ENCODE measurements around the gene CBY1. TPM values are rescaled to one million over a fixed set of nuclear protein-coding genes. Genes with fewer than 3 reads are reported as not detected.
A peak's percentile ranks its signal among the peaks of the same experiment; 100 is the strongest.

Gene CBY1
- total RNA-seq, 6 donors from 2014 or later = 15.8 to 30.3 (median 23.5) TPM

DNA sequence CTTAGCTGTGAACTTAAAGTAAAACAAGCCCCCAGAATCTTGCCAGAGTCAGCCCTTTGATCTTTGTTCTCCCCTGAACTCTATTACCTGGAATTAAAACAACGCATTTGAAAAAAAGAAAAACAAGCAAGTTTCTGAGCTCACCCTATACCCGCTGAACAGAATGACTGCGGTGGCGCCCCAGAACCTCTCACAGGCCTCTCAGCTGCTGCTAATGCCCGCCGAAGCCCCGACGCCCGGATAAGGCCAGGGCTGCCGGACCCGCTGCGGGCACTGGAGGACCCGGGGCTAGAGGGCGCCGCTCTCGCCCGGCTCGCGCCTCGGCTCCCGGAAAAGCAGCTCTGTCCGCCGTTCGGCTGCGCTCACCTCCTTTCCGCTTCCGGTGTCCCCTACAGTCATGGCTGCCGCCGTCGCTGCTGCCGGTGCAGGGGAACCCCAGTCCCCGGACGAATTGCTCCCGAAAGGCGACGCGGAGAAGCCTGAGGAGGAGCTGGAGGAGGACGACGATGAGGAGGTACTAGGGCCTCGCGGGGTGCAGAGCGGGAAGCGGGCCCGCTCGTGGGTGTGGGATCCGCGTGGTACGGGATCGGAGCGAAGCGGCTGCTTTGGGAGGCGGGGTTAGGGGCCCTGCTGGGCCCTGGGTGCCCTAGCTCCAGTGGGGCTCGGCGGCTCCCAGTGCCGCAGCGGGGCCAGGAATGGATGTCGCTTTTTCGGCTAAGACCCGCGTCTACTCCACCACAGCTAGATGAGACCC is 25.3 kb downstream of the CBY1 start, which contains the start of gene TOMM22:
Gene TOMM22, plus strand, starts transcription at position 376 of the 754 bp plus-strand sequence. Its CDS starts 22 bp downstream, at position 398.
- 0 to 1% methylated on average over 14 to 47 of the region's 60 CpGs for WGBS, 2 donors
- Histone ChIP-seq H3K27ac (peak within 1 kb of the TSS; percentile 73 to 86 (median 78)), H3K9me3 (no peaks in the 10 kb centered on the region), H3K4me3 (peak within 1 kb of the TSS; percentile 68 to 100 (median 92)), H3K27me3 (no peaks in the 10 kb centered on the region), H3K4me1 (peaks cover 9 to 20% (median 16%) of the 10 kb centered on the region in 4 donors), H3K36me3 (peaks cover 12 to 37% (median 29%) of the 10 kb centered on the region in 4 donors)
- DNase-seq (peak; percentile 93 to 96), ATAC-seq (ENCODE audit: low FRiP score in 2 of 2) (peak; percentile 98 to 100)
- TF ChIP-seq, protein P1, sequence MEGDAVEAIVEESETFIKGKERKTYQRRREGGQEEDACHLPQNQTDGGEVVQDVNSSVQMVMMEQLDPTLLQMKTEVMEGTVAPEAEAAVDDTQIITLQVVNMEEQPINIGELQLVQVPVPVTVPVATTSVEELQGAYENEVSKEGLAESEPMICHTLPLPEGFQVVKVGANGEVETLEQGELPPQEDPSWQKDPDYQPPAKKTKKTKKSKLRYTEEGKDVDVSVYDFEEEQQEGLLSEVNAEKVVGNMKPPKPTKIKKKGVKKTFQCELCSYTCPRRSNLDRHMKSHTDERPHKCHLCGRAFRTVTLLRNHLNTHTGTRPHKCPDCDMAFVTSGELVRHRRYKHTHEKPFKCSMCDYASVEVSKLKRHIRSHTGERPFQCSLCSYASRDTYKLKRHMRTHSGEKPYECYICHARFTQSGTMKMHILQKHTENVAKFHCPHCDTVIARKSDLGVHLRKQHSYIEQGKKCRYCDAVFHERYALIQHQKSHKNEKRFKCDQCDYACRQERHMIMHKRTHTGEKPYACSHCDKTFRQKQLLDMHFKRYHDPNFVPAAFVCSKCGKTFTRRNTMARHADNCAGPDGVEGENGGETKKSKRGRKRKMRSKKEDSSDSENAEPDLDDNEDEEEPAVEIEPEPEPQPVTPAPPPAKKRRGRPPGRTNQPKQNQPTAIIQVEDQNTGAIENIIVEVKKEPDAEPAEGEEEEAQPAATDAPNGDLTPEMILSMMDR (IDR thresholded peaks at IDR 0.05) = peak in 5 of 6 experiments; percentile 47 to 93 (median 51)
- TF ChIP-seq EP300 (IDR thresholded peaks at IDR 0.05) (no peak), POLR2AphosphoS5 (IDR thresholded peaks at IDR 0.05) (peak; percentile 88 to 91), POLR2A (IDR thresholded peaks at IDR 0.05) (peak in 2 of 4 donors; percentile 54 to 75)

DNA sequence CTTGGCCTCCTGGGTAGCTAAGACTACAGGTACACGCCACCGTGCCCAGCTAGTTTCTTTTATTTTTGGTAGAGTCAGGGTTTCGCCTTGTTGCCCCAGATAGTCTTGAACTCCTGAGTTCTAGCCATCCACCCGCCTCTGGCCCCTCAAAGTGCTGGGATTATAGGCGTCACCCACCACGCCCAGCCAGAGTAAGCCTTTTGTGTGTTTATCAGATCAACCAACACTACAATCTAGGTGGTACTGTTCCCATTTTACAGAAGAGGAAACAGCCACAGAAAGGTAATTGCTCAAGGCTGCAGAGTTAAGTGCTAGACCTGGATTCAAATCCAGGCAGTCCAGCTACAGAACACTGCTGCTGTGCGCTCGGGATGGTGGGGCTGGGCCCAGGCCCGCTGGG is 28.5 kb downstream of the CBY1 start:
- no peak for ATAC-seq (ENCODE audit: low FRiP score in 2 of 2)
- WGBS, 2 donors = 95 to 98% methylated on average over 9 of the region's 9 CpGs
- Histone ChIP-seq H3K4me1 (peaks cover 9 to 20% (median 15%) of the 10 kb centered on the region in 4 donors), H3K27me3 (no peaks in the 10 kb centered on the region), H3K4me3 (no peak overlapping the region), H3K27ac (no peak overlapping the region), H3K36me3 (peaks cover 17 to 69% (median 57%) of the 10 kb centered on the region in 4 donors), H3K9me3 (no peaks in the 10 kb centered on the region)
- peak in 1 of 2 donors; percentile 34 for DNase-seq
- TF ChIP-seq POLR2A (IDR thresholded peaks at IDR 0.05) (no peak), EP300 (IDR thresholded peaks at IDR 0.05) (no peak), POLR2AphosphoS5 (IDR thresholded peaks at IDR 0.05) (no peak)
- TF ChIP-seq, protein P1 (IDR thresholded peaks at IDR 0.05) = no peak

DNA sequence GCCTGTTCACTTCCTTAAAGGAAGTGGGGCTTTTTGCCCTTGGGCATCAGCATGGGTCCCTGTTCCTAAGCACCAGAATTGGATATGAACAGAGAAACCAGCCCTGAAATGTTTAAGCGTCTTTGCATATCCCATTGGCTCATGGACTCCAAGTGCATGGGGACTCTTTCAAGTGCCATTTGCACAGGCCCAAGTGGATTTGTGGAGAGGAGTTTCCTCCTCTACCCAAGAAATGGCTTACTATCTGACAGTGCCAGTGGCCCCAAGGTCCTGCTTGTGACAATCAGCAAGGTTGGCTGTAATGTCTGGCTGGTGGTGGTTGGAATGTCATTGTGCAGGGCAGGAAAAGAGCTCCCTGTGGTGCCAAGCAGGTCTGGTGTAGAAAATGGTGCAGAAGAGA is 29.3 kb downstream of the CBY1 start:
- Histone ChIP-seq H3K4me3 (no peak overlapping the region), H3K27me3 (no peaks in the 10 kb centered on the region), H3K27ac (no peak overlapping the region), H3K4me1 (peaks cover 9 to 20% (median 15%) of the 10 kb centered on the region in 4 donors), H3K36me3 (peaks cover 17 to 70% (median 57%) of the 10 kb centered on the region in 4 donors), H3K9me3 (no peaks in the 10 kb centered on the region)
- ATAC-seq (ENCODE audit: low FRiP score in 2 of 2) = no peak
- no peak for TF ChIP-seq EP300 (IDR thresholded peaks at IDR 0.05)
- TF ChIP-seq, protein P1 (IDR thresholded peaks at IDR 0.05) = no peak
- TF ChIP-seq POLR2A (IDR thresholded peaks at IDR 0.05) = no peak
- TF ChIP-seq POLR2AphosphoS5 (IDR thresholded peaks at IDR 0.05) = no peak
- 85 to 89% methylated on average over 1 of the region's 1 CpG for WGBS, 2 donors
- DNase-seq = no peak

DNA sequence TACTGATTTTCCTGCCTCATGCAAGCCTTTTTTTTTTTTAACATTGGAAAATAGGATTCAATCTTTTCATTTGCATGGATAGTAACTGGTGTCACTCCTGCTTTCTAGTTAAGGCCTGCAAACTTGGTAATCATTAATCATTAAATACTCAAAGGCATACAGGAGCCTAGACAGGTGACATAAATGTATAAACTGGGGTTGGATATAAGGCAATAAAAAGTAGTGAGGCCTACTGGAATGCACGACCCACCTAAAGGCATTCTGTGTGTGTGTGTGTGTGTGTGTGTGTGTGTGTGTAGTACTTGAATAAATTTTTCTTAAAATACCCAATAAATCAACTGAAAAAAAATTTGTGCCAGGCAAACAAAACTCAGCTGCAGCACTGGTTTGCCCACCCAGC is 33.2 kb downstream of the CBY1 start:
- Histone ChIP-seq H3K27me3 (no peaks in the 10 kb centered on the region), H3K9me3 (no peaks in the 10 kb centered on the region), H3K27ac (no peak overlapping the region), H3K4me3 (no peak overlapping the region), H3K36me3 (peaks cover 17 to 90% (median 54%) of the 10 kb centered on the region in 4 donors), H3K4me1 (peaks cover 0 to 14% (median 9%) of the 10 kb centered on the region in 4 donors)
- TF ChIP-seq EP300 (IDR thresholded peaks at IDR 0.05) (no peak), POLR2A (IDR thresholded peaks at IDR 0.05) (no peak)
- ATAC-seq (ENCODE audit: low FRiP score in 2 of 2) (no peak), DNase-seq (no peak)
- 50 to 67% methylated on average over 1 of the region's 1 CpG for WGBS, 2 donors

DNA sequence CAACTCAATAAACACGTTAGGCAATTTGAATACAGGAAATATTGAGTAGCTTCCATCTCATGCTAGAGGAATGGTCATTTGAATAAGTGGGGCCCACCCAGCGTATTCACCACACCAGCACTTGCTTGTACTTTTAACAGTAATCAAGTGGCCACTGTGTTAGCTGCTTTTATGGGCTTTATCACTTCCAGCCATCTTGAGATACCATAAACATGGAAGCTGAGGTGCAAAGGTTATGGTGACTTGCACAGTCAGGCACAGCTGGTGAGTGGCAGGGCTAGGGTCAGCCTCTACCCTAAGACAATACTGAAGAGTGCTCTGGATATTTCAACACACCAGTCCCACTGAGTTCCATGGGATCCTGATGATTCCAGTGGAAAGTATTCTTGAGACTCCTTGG is 37.6 kb downstream of the CBY1 start:
- Histone ChIP-seq H3K4me1 (peaks cover 44 to 58% (median 49%) of the 10 kb centered on the region in 4 donors), H3K36me3 (peaks cover 0 to 48% (median 11%) of the 10 kb centered on the region in 4 donors), H3K9me3 (no peaks in the 10 kb centered on the region), H3K27me3 (no peaks in the 10 kb centered on the region), H3K27ac (peak overlapping the region; percentile 35 to 99 (median 98)), H3K4me3 (no peak overlapping the region)
- WGBS, 2 donors = 77 to 78% methylated on average over 2 of the region's 2 CpGs
- ATAC-seq (ENCODE audit: low FRiP score in 2 of 2) = no peak
- no peak for DNase-seq
- no peak for TF ChIP-seq EP300 (IDR thresholded peaks at IDR 0.05)
- no peak for TF ChIP-seq POLR2A (IDR thresholded peaks at IDR 0.05)
- TF ChIP-seq, protein P1 (IDR thresholded peaks at IDR 0.05) = no peak
- TF ChIP-seq POLR2AphosphoS5 (IDR thresholded peaks at IDR 0.05) = no peak
